DMS53 (cell line): ENCODE measurements around the gene ANKRD13B.

Experiments
- DNase-seq: peaks from one replicate; lab custom pipeline; 2025; lab: John Stamatoyannopoulos, UW

ANKRD13B gene

DNA sequence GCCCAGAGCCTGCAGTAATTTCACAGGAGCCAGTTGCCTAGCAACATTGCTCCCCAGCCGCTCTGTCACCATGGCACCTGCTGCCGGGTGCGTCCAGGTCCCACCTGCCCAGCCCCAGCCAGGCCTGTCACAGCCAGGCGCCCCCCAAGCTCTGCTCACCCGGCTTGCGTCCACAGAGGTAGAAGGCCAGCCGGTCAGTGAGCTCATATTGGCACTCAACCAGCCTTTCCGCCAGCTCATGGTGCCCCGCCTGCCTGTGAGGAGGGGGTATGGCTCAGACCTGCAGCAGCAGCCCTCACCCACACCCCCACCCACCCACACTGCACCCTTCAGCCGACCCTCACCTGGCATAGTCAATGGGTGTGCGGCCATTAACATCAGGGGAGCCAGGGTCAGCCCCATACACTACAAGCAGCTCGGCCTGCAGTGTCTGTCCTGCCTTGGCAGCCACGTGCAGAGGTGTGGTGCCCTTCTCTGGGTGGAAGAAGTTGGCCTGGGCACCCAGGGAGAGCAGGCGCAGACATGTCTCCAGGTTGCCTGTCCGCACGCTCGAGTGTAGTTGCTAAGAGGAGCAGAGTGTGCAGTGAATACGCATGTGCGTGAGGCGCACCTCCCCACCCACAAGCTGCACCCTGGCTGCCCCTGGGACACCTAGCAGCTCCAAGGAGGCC is 11.2 kb upstream of the ANKRD13B start:
- DNase-seq, result peak; percentile 29

DNA sequence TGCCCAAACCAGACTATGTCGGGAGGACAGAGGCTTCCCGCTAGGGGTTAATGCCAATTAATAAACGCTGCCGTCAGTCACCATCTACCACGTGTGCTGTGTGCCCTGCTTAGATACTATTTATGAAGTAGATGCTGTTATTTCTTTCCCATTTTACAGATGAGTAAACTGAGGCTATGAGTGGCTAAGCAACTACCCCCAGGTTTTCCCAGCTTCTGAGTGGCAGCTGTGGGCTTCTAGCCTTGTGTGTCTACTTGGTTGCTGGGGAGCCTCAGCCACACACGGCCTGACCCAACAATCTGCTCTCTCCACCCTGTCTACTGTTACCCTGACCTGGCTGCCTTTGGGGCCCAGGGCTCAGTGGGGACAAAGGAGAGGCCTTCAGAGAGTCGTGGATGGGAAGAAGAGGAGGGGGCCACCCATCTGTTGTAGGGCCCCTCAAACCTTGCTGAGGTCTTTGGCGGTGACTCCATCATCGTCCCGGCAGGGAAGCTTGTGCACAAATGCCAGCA is 10.6 kb upstream of the ANKRD13B start:
- DNase-seq, result no peak

DNA sequence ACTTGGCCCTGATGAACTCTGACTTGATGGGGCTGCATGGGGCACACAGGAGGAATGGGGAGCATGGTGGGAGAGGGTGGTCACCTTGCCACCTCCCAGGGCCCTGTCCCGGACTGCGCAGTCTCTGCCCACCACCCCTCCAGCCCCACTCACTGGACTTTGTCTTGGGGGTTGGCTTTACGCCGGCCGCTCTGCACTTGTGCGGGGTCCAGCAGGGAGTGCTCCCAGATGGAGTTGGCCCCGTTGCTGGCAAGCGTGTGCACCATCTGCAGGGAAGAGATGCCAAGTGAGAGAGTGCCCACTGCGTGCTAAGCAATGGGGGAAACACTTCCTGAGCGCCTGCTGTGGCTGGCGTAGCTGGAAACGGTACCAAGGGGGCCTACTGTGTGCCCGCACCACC is 10.2 kb upstream of the ANKRD13B start:
- DNase-seq, result no peak

DNA sequence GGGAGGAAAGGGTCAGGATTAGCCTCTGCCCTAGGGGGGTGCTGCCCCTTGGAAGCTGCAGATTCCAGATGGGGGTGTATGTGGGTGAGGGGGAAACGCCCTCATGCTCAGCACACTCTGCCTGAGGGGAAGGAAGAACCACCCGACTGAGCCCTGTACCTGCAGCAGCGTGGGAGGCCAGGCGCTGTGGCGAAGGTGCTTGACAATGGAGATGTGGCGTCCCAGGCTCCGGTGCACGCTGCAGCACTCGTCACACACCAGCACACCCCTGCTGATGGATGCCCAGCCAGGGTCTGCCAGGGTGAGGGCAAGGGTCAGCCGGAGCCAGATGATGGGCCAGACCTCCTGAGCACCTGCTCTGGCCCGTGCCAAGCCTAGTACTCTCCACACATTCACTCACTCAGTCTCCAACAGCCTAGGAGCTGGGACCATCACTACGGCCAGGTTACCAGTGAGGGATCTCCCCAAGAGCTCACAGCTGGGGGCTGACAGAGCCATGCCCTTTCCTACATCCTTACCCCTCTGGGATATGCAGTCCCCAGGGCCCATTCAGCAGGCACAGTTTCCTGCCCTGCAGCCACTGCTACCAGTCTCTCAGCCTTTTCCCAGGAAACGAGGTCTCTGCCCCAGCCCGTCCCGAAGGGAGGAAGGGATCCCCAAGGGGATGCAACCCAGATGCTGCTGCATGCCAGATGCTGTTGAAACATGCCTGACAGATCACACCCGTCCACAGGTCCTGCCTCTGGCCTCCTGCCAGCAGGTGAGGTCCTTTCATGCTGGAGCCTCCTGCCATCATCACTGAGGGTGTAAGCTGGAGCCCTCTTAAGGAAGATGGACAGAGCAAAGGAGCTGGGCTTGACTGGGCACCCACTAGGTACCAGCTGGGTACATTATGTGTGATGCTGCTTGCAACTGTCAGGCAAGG is 9.3 kb upstream of the ANKRD13B start:
- DNase-seq, result no peak

DNA sequence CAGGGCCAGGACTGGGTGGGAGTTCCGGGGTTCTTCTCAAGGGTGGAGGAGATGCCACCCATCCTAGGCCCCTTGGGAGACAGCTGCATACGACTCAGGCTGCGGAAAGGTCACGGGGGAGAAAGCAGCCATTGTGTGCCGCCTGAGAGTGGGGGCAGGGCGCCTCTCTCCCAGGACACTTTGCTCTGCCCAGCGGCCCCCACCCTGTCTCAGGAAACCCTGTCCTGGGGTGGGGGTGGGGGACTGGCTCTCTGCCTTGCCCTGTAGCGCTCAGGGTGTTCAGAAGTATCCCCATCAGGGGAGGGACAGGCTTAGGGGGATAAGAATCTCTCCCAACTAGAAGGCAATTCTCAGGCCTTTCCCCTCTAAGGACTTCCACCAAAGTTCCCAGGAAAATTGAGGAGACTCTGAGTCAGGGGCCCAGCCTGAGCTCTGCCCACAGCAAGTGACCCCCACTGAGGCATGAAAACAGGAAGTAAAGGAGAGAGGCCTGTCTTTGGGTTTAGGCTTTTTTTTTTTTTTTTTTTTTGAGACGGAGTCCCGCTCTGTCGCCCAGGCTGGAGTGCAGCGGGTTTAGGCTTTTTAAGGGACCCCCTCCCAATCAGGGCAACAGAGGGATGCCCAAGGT is 8.4 kb upstream of the ANKRD13B start:
- DNase-seq, result no peak

DNA sequence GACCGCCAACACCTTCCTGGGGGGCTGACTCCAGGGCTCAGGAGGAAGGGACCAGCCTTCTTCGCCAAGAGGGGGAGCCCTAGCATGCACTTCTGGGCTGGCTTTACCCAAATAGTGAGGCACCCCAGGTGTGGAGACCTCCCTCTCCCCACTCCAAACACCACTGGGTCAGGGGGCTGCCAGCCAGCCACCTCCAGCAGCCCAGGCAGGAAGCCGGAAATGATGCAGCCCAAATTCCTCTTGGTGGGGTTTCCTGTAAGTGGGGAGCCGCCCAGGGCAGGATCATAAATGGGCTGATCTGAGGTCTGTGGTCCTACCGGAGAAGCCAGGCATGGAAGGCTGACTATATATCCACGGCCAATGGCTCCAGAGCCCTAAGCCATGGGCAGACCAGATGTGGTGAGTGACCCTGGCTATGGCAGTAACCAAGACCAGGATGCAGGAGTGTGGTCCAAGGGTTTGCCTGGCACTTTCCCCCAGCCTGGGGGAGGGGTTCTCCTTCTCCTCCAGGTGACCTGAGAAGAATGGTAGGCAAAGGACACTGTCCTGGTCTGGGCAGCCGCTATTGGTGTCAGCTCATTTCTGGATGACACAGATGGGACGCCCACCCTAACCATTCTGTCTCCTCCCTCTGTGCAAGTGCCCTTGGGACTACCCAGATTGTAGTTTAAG is 7.7 kb upstream of the ANKRD13B start:
- DNase-seq, result no peak

DNA sequence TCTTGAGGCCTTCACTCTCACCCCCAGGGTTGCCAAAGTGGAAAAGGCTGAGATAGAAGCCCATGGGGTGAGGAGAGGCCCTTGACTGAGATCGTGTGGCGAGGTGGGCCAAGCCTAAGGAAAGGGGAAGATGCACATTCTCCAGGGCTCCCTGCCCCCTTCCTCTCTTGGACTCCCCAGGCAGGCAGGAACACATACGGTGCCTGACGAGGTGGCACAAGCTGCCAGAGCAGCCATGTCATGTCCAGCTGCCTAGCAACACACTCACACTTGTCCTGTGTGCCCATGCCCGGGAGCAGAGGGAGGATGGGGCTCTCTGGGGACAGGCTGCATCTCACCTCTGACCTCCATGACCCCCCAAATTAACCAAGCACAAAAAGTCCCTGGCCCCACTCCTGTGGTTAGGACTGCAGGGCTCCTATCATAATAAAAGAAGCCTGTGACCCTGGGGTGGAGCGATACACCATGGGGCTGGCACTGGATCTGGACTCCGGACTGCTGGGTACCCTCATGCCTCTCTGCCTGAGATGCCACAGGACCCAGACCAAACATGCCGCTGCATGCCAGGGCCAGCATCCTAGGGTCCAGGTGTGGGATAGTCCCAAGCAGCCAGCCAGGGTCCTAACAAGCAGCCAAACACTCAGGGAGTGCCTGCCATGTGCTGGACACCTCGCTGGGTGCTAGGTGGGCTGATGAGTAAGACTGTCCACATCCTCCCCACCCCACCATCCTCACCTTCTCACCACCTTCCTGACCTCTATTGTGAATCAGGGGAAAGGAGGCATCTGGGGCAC is 6.1 kb upstream of the ANKRD13B start:
- no peak for DNase-seq

DNA sequence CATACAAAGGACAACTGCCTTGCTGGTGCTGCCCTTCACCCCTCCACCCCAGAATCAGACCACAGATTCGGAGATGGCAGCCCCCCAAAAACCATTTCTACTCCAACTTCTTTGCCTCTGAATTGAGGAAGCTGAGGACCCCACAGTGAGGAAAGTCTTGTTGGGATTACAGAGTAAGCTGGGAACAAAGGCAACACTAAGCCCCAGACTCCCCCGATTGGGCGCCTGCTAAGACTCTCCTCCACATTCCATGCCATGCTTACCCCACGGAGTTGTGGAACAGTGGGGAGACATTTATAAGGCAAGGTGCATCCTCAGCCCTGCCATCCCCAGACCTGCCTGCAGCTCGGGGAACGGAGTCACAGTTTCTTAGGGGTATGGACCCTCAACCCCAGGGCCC is 5.3 kb upstream of the ANKRD13B start:
- DNase-seq, result no peak

DNA sequence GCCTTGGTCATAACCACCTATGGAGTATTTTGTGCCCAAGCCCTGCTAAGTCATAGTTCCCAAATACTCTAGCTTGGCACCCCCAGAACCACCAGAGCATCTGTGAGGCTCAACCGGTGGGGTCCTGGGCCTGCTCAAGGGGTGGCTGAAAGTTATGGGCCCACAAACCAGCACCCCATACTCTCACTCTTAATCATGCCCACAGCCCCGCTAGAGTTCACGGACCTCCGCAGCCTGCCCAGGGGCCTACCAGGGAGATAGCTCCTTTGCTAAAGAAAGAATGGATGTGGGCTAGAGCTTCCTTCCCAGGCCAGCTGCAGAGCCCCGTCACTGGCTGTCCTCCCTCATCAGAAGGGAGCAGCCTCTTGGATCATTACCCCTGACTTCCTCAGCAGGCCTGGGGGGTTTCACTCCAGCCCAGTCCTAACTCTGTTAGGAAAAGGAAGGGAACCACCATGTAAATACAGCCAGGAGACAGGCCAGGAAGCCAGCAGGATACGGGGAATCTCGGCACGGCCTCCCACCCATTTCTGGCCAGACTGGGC is 4.8 kb upstream of the ANKRD13B start:
- DNase-seq, result no peak

DNA sequence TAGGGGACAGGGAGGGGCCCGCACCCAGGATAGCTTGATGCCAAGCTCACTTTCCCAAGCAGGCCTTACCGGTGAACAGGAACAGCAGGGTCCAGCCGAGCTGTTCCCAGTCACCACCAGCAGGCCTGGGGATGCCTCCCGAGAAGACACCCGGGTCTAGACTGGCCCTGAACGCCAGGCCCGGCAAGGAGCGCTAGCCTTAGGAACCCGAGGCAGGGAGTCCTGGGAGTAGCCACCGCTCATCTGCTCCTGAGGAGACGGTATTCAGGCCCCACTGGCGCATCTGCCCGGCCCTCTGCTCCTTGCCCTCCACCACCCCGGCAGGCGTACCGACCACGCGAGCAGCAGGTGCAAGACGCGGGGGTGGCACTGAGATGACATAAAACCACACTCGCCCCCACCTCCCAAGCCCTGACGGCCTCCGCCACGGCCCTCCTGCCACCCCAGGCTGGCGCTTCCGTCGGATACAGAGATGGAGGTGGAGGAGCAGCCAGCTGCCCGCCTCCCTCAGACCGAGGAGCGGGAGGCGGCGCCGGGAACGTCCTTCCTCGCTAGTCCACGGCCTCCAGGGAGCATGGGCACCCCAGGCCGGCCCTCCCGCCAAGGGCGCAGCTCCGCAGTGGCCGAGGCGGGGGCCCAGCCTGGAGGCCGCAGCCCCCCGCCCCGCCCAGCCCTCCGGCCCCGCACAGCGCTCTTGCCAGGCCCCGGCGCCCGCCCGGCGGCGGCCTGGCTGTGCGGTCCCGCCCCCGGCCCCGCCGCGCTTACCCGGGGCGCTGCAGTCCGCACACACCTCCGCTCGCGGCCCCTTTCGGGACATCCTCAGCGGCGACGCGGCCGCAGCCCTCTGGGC is 4.1 kb upstream of the ANKRD13B start:
- DNase-seq, result peak; percentile 68

DNA sequence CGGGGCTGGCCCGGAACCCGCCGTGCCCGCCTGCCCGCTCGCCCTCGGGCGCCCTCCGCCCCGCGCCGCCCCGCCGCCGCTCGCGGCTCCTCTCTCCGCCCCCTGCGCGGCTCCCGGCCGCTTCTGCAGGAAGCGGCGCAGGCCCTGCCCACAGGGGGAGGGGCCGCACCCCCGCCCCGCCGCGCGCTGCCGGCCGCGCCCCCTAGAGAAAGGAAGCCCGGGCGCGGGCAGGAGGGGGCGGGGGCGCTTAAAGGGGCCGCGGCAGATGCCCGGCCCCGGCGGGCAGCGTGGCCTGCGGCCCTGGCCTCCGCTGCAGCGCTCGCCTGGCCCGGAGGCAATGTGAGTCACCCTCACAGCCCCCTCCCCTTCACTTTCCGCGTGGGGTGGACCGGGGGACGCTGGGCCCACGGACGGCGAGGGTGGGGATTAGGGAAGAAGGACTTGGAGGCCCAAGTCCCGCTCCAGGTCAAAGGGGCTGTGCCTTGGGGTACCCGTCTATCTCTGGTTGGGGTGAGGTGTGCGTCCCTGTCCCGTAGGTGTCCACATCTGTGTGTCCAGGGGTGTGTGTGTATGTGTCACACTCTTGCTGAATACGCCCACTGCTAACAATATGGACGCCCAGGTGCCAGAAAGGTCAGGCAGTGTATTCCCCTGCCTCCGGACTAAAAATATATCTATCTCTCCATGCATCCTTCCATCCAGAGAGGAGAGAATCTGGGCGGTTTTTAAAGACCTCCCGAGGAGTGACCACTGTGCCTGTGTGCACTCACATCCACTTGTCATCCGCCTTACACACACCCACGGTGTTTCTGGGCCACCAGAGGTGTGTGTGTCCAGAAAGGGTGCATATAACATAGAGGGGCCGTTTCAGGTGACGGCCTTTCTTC is 3.2 kb upstream of the ANKRD13B start, which contains the start of gene GIT1:
GIT1 (minus strand) TSS at position 125 of the 887 bp plus-strand sequence. CDS start 270 bp downstream, outside the sequence.
- peak; percentile 91 for DNase-seq

DNA sequence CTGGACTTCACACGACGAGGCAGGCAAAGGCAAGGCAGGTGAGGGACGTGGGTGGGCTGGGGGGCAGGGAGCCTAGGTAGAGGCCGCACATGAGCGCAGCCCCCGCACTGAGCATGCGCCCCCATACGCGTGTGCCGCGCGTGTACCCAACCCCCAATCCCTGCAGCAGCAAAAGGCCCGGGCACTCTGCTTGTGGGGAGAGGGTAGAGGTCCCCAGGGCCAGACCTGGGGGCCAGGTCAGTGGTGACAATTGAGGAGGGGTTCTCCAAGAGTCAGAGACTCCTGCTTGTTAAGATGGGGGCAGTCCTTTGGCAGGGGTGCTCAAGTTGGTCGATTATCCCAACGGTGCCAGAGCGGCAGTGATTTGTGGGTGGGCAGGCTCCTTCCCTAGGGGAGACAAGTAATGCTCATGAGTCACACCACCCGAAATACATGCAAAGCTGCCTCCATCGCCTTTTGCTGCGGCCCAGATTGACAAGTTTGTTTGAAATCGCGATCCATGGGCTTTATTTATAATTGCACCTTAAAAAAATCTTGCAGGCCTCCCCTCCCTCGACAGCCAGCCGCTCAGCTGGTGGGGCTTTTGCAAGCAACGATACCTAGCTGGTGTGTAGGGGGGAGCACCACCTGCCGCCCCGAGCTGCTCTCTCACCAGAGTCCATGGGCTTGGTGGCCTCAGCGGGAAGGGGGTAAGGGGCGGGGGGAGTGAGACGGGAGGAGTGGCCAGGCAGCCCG is 2.4 kb upstream of the ANKRD13B start:
- peak; percentile 80 for DNase-seq

DNA sequence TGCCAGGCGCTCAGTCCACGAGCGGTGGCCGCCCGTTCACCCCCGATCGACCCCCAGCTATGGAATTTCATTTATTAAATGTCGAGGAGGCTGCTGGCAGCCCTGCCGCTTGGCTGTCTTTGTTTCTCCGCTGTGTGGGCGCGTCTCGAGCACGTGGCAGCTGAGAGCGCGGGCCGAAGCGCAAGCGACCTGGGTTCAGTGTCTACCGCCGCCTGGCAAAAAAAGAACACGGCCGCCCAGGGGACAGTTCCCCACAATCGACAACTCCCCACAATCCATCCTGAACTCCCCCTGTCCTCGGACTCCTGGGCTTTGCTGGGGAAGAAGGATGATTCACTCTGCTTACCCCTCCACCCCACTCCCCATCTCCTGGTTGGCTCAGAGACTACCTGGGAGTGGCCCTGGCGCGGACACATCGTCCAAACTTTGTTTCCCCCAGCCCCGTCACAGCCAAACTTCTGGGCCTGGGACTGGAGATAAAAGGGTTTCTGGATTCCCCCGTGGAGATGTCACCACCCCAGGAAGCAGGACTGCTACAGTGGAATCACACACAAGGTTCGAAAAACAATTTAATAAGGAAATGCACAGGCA is 1.7 kb upstream of the ANKRD13B start:
- DNase-seq, result peak; percentile 82

DNA sequence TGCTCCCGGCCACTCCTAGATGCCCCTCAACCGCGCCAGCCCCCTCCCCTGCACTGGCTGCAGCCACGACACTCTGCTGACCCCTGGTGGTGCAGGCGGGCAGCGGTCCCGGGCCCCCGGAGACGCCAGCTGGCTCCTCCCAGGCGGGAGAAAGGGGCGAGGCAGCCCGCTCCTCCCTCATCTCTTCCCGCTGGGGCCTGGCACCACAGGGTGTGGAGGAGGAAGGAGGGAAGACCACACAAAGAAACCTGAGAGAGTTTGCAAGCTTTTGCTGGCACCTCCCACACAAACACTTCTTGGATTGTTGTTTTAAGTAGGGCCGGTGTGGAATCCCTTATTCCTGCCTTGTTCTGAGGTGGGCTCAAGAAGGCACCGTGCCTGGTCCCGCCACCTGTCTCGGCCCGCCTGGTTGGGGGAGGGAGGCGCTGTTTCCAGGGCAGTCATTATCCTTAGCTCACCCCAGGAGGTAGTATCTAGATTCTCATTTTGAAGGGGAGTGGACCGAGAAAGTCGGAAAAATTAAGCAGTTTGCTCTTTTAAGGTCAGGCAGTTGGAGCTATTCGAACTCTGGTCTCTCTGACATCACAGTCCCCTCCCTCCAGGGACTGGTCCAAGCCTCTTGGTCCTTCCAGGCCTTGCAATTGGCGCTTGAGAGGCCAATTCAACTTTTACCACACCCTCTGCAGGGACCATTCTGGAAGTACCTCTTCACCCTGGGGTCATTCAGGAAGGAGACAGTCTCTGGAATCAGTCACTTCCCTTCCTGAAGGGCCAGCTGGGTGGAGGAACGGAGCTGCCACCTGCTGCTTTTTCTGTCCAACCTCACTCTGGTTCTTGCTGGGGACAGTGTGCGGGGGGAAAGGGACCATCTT is 959 bp upstream of the ANKRD13B start:
- peak; percentile 93 for DNase-seq

DNA sequence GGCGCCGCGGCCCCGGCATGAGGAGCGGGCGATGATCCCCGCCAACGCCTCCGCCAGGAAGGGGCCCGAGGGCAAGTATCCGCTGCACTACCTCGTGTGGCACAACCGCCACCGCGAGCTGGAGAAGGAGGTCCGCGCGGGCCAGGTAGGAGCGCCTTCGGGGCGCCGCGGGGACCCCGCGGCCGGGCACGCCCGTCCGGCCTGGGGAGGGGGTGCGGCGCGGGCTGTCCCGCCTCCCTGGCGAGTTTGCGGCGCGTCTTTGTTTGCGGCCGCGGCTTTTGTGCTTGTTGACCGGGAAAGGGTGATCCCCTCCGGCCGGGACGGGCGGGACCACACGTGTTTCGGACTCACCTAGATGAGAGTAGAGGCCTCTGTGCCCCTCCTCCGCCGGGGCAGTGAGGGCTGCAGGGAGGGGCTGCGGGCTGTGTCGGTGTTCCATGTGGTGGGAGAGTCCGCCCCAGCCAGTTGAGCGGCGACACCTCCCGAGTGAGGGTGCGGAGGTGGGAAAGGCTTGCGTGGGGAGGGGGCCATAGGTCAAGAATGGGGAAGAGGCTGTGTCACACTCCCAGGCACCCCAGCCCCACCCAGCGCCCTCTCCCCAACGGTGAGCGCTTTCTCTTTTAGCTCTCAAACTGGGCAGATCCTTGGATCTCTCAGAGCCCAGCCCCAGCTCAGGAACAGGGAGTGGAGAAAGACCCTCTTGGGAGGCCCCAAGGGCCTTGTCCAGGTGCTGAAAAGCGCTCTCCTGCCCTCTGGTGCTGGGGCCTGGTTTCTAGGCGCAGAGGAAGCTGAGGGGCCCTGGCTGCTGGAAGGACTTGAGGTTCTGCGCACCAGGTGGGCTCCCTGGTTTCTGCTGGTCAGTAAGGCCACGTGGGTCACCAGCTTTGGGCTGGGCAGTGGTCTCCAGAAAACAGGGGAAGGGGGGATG is 923 bp downstream of the ANKRD13B start:
- DNase-seq, result peak; percentile 61
